Ishikawa (cell line): ENCODE data around the gene PSMC1.

Experiments used
- CEBPB ChIP-seq: IDR thresholded peaks from 2 replicates; pipeline ENCODE4 v1.6.1; 2012
- CREB1 ChIP-seq: IDR thresholded peaks from 2 replicates; pipeline ENCODE4 v1.6.1; 2012; ENCODE audit warnings: low read depth
- EGR1 ChIP-seq: IDR thresholded peaks from 2 replicates; pipeline ENCODE4 v1.6.1; 2012
- EP300 ChIP-seq: IDR thresholded peaks from 2 replicates; pipeline ENCODE4 v1.6.1; 2012; ENCODE audit warnings: borderline replicate concordance
- FOXM1 ChIP-seq: IDR thresholded peaks from 2 replicates; pipeline ENCODE4 v1.6.1; 2012; ENCODE audit warnings: low read depth, borderline replicate concordance
- NFIC ChIP-seq: IDR thresholded peaks from 2 replicates; pipeline ENCODE4 v1.6.1; 2012
- RAD21 ChIP-seq: IDR thresholded peaks from 2 replicates; pipeline ENCODE4 v1.6.1; 2012; ENCODE audit warnings: low read depth
- TAF1 ChIP-seq: IDR thresholded peaks from 2 replicates; pipeline ENCODE4 v1.6.1; 2012; ENCODE audit warnings: low read depth, mild to moderate bottlenecking
- TCF12 ChIP-seq: IDR thresholded peaks from 2 replicates; pipeline ENCODE4 v1.6.1; 2012; ENCODE audit warnings: low read depth
- TEAD4 ChIP-seq: IDR thresholded peaks from 2 replicates; pipeline ENCODE4 v1.6.1; 2012
- YY1 ChIP-seq: IDR thresholded peaks from 2 replicates; pipeline ENCODE4 v1.6.1; 2012; ENCODE audit warnings: low read depth
- ZBTB7A ChIP-seq: IDR thresholded peaks from 2 replicates; pipeline ENCODE4 v1.6.1; 2012; ENCODE audit warnings: low read depth
- TF ChIP-seq, protein P1 (sequence below): IDR thresholded peaks from 2 replicates; pipeline ENCODE4 v1.6.1; 2012; ENCODE audit warnings: low read depth, mild to moderate bottlenecking
- TF ChIP-seq, protein P2 (sequence below): IDR thresholded peaks from 2 replicates; pipeline ENCODE4 v1.6.1; 2012
- TF ChIP-seq, protein P3 (sequence below): IDR thresholded peaks from 2 replicates; pipeline ENCODE4 v1.6.1; 2012

PSMC1 gene

DNA sequence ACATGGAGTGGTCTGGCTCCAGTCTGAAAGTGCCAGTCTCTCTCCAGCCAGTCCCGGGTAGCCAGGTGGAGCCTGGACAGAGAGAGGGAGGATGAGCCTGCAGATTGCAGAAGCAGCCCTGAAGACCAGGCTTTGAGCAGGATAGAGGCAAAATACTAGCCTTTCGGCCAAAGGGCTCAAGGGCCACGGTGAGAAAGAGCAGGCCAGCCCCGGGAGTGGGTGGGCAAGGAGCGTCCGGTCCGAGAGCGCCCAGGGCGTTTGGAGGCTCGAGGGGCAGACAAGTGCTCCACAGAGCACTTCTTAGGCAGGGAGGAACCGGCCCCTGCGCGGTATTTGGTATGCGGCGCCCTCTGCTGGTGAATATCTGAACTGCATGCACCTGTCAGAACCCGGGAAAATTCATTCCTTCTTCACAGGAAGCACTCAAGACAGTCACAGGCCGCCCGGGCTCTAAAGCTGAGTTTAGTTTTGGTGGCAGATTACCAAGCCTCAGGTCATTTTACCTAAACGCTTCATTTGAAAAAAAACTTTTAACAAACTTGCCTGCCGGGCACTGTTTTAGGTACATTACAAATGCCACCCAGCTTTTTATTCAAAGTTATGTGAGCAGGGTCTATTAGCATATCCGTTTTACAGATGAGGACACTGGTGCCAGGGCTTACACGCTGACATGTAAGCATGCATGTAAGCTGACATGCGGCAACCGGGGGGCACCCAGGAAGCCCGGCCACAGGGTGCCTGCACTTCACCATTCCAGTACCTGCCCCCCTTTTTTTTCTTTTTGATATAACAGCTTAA lies 21.0 kb upstream of the PSMC1 start:
- TF ChIP-seq RAD21, result peak; percentile 90
- TF ChIP-seq, protein P1, sequence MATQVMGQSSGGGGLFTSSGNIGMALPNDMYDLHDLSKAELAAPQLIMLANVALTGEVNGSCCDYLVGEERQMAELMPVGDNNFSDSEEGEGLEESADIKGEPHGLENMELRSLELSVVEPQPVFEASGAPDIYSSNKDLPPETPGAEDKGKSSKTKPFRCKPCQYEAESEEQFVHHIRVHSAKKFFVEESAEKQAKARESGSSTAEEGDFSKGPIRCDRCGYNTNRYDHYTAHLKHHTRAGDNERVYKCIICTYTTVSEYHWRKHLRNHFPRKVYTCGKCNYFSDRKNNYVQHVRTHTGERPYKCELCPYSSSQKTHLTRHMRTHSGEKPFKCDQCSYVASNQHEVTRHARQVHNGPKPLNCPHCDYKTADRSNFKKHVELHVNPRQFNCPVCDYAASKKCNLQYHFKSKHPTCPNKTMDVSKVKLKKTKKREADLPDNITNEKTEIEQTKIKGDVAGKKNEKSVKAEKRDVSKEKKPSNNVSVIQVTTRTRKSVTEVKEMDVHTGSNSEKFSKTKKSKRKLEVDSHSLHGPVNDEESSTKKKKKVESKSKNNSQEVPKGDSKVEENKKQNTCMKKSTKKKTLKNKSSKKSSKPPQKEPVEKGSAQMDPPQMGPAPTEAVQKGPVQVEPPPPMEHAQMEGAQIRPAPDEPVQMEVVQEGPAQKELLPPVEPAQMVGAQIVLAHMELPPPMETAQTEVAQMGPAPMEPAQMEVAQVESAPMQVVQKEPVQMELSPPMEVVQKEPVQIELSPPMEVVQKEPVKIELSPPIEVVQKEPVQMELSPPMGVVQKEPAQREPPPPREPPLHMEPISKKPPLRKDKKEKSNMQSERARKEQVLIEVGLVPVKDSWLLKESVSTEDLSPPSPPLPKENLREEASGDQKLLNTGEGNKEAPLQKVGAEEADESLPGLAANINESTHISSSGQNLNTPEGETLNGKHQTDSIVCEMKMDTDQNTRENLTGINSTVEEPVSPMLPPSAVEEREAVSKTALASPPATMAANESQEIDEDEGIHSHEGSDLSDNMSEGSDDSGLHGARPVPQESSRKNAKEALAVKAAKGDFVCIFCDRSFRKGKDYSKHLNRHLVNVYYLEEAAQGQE, result no peak
- no peak for TF ChIP-seq FOXM1
- TF ChIP-seq, protein P2, sequence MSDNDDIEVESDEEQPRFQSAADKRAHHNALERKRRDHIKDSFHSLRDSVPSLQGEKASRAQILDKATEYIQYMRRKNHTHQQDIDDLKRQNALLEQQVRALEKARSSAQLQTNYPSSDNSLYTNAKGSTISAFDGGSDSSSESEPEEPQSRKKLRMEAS, result peak; percentile 95
- peak; percentile 24 for TF ChIP-seq TEAD4
- TF ChIP-seq CREB1, result no peak
- TF ChIP-seq, protein P3, sequence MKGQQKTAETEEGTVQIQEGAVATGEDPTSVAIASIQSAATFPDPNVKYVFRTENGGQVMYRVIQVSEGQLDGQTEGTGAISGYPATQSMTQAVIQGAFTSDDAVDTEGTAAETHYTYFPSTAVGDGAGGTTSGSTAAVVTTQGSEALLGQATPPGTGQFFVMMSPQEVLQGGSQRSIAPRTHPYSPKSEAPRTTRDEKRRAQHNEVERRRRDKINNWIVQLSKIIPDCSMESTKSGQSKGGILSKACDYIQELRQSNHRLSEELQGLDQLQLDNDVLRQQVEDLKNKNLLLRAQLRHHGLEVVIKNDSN, result peak; percentile 44

DNA sequence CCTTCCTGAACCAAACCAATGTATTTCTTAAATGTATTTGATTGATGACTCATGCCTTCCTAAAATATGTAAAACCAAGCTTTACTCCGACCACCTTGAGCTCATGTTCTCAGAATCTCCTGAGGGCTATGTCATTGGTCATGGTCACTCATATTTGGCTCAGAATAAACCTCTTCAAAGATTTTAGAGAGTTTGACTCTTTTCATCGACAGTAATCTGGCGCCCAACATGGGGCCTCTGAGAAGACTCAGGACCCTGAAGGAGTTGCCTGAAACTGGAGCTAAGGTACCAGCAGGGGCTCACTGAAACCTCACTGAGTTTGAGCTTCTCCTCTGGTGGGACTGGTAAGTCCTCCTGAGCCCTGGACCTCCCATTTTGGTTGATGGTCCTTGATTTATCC lies 17.2 kb upstream of the PSMC1 start:
- no peak for TF ChIP-seq TEAD4
- no peak for TF ChIP-seq EGR1
- no peak for TF ChIP-seq TAF1
- no peak for TF ChIP-seq CREB1
- TF ChIP-seq RAD21, result no peak
- TF ChIP-seq YY1, result no peak

DNA sequence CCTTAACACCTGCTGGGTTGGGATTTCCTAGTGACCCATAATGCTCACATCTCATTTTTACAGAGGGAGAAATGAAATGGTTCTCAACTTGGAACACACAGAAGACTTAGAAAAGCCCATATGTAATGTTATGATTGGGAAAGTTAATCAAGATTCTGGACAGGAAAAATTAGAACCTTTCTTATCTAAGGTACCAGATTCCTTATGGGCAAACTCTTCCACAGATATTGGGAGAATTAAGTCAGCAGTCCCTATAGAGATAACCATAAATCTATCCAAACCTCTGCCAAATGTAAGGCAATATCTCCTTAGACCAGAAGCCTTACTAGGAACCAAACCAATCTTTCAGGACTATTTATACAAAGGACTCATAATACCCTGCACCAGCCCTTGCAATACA lies 13.9 kb upstream of the PSMC1 start:
- TF ChIP-seq NFIC, result no peak
- TF ChIP-seq CEBPB, result no peak
- no peak for TF ChIP-seq TCF12
- no peak for TF ChIP-seq FOXM1
- no peak for TF ChIP-seq TEAD4

DNA sequence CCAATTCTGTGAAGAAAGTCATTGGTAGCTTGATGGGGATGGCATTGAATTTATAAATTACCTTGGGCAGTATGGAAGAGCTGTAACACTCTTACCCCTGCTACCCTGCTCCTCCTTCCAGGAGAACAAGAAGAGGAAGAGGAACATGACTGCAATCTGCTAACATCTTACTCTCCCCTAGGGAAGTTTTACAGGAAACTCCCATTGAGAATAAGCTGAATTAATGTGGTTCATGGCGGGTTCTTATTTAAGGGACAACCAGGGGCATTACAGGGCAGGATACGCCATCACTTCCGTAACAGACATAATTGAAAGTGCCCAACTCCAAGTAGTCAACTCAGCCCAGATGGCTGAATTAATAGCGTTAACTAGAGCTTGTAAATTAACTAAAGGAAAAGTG lies 9.4 kb upstream of the PSMC1 start:
- TF ChIP-seq TEAD4, result no peak
- TF ChIP-seq NFIC, result no peak
- TF ChIP-seq RAD21, result no peak

DNA sequence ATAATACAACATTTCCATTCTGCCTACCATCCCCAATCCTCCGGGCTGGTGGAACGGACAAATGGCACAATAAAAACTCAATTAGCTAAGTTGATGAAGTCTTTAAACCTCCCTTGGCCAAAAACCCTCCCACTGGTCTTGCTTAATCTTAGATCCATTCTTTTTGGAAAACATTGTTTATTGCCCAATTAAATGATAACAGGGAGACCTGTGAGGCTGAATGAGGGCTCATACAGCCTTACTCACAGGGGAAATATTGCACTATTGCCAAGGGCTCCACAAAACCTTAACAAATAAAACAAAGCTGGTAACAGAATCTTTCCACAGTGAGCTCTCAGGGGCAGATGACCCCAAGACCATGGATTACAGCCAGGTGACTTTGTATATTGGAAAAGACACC lies 7.8 kb upstream of the PSMC1 start:
- TF ChIP-seq YY1, result no peak
- TF ChIP-seq TEAD4, result no peak
- no peak for TF ChIP-seq TAF1
- no peak for TF ChIP-seq NFIC
- TF ChIP-seq, protein P3, result no peak
- TF ChIP-seq ZBTB7A, result no peak
- no peak for TF ChIP-seq EP300
- no peak for TF ChIP-seq TCF12
- TF ChIP-seq, protein P2, result no peak
- TF ChIP-seq, protein P1, result no peak
- TF ChIP-seq CEBPB, result no peak
- no peak for TF ChIP-seq FOXM1
- TF ChIP-seq EGR1, result no peak
- TF ChIP-seq RAD21, result no peak
- no peak for TF ChIP-seq CREB1

DNA sequence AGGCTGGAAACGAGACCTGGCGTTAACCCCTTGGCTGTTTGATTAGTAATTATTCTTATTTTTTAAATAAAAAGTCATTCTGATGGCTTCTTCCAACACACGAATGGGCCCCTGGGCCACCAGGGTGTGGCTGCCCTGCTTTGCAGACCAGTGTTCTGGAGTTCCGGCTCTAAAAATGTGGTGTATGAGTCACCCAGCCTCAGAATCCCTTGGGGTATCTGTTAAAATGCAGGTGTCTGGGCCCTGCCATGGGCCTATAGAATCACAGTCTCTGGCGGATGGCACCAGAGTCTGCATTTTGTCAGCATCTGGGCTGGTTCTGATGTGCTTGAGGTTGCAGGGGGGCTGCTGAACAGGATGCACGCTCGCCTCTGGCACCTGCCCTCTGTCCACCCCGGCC lies 2.5 kb upstream of the PSMC1 start:
- TF ChIP-seq RAD21 (no peak), FOXM1 (no peak), EP300 (no peak), ZBTB7A (no peak), TEAD4 (no peak), EGR1 (no peak), YY1 (no peak)
- TF ChIP-seq, protein P3, result no peak
- TF ChIP-seq, protein P2, result no peak
- TF ChIP-seq, protein P1, result no peak
